SH-SY5Y (cell line): ENCODE measurements around the gene DLG5.

ENCODE experiments used
- GATA2 ChIP-seq: IDR thresholded peaks from 2 replicates; pipeline ENCODE4 v1.6.1; 2011; ENCODE audit warnings: mild to moderate bottlenecking, low read depth, low read length
- GATA3 ChIP-seq: IDR thresholded peaks from 2 replicates; pipeline ENCODE4 v1.6.1; 2011; ENCODE audit warnings: low read depth, mild to moderate bottlenecking, low read length, moderate library complexity

The DLG5 gene

GRCh38 chr10:77865580-77866324 lies 60.8 kb downstream of the DLG5 start:
- TF ChIP-seq GATA3 (no peak), GATA2 (no peak)

GRCh38 chr10:77864151-77864851 lies 62.3 kb downstream of the DLG5 start:
- TF ChIP-seq GATA3 (no peak), GATA2 (no peak)

GRCh38 chr10:77863446-77863845 lies 63.1 kb downstream of the DLG5 start:
- TF ChIP-seq GATA2: no peak
- no peak for TF ChIP-seq GATA3

GRCh38 chr10:77862595-77862994 lies 64.0 kb downstream of the DLG5 start:
- no peak for TF ChIP-seq GATA2
- no peak for TF ChIP-seq GATA3

- TF ChIP-seq GATA3 (no peak), GATA2 (no peak)
Measured at GRCh38 chr10:77861366-77861765, 65.2 kb downstream of the DLG5 start.

- TF ChIP-seq GATA2 (no peak), GATA3 (no peak)
Measured at GRCh38 chr10:77859865-77860282, 66.7 kb downstream of the DLG5 start.

- TF ChIP-seq GATA2 (no peak), GATA3 (no peak)
Measured at GRCh38 chr10:77859200-77859864, 67.2 kb downstream of the DLG5 start.

- no peak for TF ChIP-seq GATA3
- no peak for TF ChIP-seq GATA2
Measured at GRCh38 chr10:77857272-77857671, 69.3 kb downstream of the DLG5 start.

- TF ChIP-seq GATA2 (no peak), GATA3 (no peak)
Measured at GRCh38 chr10:77856566-77856965, 70.0 kb downstream of the DLG5 start.

GRCh38 chr10:77855404-77856155 lies 71.0 kb downstream of the DLG5 start:
- TF ChIP-seq GATA2 (no peak), GATA3 (no peak)

- TF ChIP-seq GATA2: no peak
- TF ChIP-seq GATA3: no peak
Measured at GRCh38 chr10:77854115-77854514, 72.4 kb downstream of the DLG5 start.

GRCh38 chr10:77853256-77853655 lies 73.3 kb downstream of the DLG5 start:
- no peak for TF ChIP-seq GATA3
- no peak for TF ChIP-seq GATA2

GRCh38 chr10:77850620-77851231 lies 75.8 kb downstream of the DLG5 start:
- TF ChIP-seq GATA3 (no peak), GATA2 (no peak)
